Trophoblast cell (in vitro differentiated cells and primary cell): ENCODE results near the gene KCNQ1.

Source experiments
- DNase-seq, 2 donors: peaks; one replicate each; pipeline ENCODE4 v3.0.0-alpha.2; 2016
- H2AFZ ChIP-seq: 2 replicates; pipeline ENCODE4 v1.6.1; 2013; ENCODE audit warnings: low read length, moderate library complexity, mild to moderate bottlenecking; ENCODE audit not compliant: insufficient read depth, poor library complexity
- H2AK5ac ChIP-seq: 2 replicates; pipeline ENCODE4 v1.6.1; 2013; ENCODE audit warnings: mild to moderate bottlenecking, low read length
- H2BK120ac ChIP-seq: 2 replicates; pipeline ENCODE4 v1.6.1; 2013; ENCODE audit warnings: low read length, mild to moderate bottlenecking, moderate library complexity; ENCODE audit not compliant: insufficient read depth, poor library complexity
- H2BK12ac ChIP-seq: 2 replicates; pipeline ENCODE4 v1.6.1; 2013; ENCODE audit warnings: mild to moderate bottlenecking, low read length, moderate library complexity
- H2BK5ac ChIP-seq: 2 replicates; pipeline ENCODE4 v1.6.1; 2013; ENCODE audit warnings: low read length, low read depth, moderate library complexity, mild to moderate bottlenecking; ENCODE audit not compliant: poor library complexity
- H3K14ac ChIP-seq: 2 replicates; pipeline ENCODE4 v1.6.1; 2013; ENCODE audit warnings: mild to moderate bottlenecking, low read length
- H3K18ac ChIP-seq: 2 replicates; pipeline ENCODE4 v1.6.1; 2013; ENCODE audit warnings: mild to moderate bottlenecking, low read length
- H3K23ac ChIP-seq: 2 replicates; pipeline ENCODE4 v1.6.1; 2013; ENCODE audit warnings: low read length
- H3K27ac ChIP-seq: 2 replicates; pipeline ENCODE4 v1.5.1; 2013; ENCODE audit warnings: low read depth, mild to moderate bottlenecking, inconsistent platforms, low read length, moderate library complexity
- H3K27me3 ChIP-seq: 2 replicates; pipeline ENCODE4 v1.6.1; 2013; ENCODE audit warnings: inconsistent platforms, mild to moderate bottlenecking, low read length, moderate library complexity; ENCODE audit not compliant: insufficient read depth
- H3K36me3 ChIP-seq, 2 experiments: 1 replicate in 1 of 2; 2 replicates in 1 of 2; pipeline ENCODE4 v1.6.1; 2013; ENCODE audit warnings: low read length in 2 of 2, mild to moderate bottlenecking in 2 of 2, moderate library complexity in 1 of 2; ENCODE audit not compliant: insufficient read depth in 2 of 2, control insufficient read depth in 1 of 2
- H3K4ac ChIP-seq: 2 replicates; pipeline ENCODE4 v1.6.1; 2013; ENCODE audit warnings: low read depth, mild to moderate bottlenecking, low read length, moderate library complexity
- H3K4me1 ChIP-seq, 2 experiments: 1 replicate in 1 of 2; 2 replicates in 1 of 2; pipeline ENCODE4 v1.6.1; 2013; ENCODE audit warnings: low read length in 2 of 2, mild to moderate bottlenecking in 2 of 2, moderate library complexity in 1 of 2; ENCODE audit not compliant: insufficient read depth in 2 of 2, control insufficient read depth in 1 of 2
- H3K4me2 ChIP-seq: 2 replicates; pipeline ENCODE4 v1.6.1; 2013; ENCODE audit warnings: inconsistent platforms, mild to moderate bottlenecking, low read length, moderate library complexity
- H3K4me3 ChIP-seq: 2 replicates; pipeline ENCODE4 v1.5.1; 2013; ENCODE audit warnings: mild to moderate bottlenecking, low read depth, low read length, inconsistent platforms
- H3K79me1 ChIP-seq: one replicate; pipeline ENCODE4 v1.6.1; 2013; ENCODE audit warnings: low read length
- H3K79me2 ChIP-seq: 2 replicates; pipeline ENCODE4 v1.6.1; 2013; ENCODE audit warnings: low read length, mild to moderate bottlenecking; ENCODE audit not compliant: control insufficient read depth, insufficient read depth, poor library complexity
- H3K9ac ChIP-seq: 2 replicates; pipeline ENCODE4 v1.6.1; 2013; ENCODE audit warnings: mild to moderate bottlenecking, low read length
- H3K9me3 ChIP-seq: 2 replicates; pipeline ENCODE4 v1.6.1; 2013; ENCODE audit warnings: low read depth, mild to moderate bottlenecking, control low read depth, inconsistent platforms, low read length; ENCODE audit not compliant: insufficient read depth
- H4K12ac ChIP-seq: 2 replicates; pipeline ENCODE4 v1.6.1; 2013; ENCODE audit warnings: low read depth, mild to moderate bottlenecking, low read length, moderate library complexity
- H4K8ac ChIP-seq: 2 replicates; pipeline ENCODE4 v1.6.1; 2013; ENCODE audit warnings: low read depth, mild to moderate bottlenecking, low read length, moderate library complexity
- H4K91ac ChIP-seq: one replicate; pipeline ENCODE4 v1.6.1; 2013; ENCODE audit warnings: low read depth, mild to moderate bottlenecking, low read length, moderate library complexity
- WGBS: extraction: QIAGEN DNeasy Blood & Tissue Kit; methylation state at CpG from one replicate; pipeline ENCODE4 v1.1.7; 2013; ENCODE audit warnings: missing lambda C conversion rate; ENCODE audit not compliant: insufficient read length, insufficient coverage; ENCODE audit errors: extremely low coverage; 5-methylcytosine and 5-hydroxymethylcytosine counted together

KCNQ1 gene

DNA sequence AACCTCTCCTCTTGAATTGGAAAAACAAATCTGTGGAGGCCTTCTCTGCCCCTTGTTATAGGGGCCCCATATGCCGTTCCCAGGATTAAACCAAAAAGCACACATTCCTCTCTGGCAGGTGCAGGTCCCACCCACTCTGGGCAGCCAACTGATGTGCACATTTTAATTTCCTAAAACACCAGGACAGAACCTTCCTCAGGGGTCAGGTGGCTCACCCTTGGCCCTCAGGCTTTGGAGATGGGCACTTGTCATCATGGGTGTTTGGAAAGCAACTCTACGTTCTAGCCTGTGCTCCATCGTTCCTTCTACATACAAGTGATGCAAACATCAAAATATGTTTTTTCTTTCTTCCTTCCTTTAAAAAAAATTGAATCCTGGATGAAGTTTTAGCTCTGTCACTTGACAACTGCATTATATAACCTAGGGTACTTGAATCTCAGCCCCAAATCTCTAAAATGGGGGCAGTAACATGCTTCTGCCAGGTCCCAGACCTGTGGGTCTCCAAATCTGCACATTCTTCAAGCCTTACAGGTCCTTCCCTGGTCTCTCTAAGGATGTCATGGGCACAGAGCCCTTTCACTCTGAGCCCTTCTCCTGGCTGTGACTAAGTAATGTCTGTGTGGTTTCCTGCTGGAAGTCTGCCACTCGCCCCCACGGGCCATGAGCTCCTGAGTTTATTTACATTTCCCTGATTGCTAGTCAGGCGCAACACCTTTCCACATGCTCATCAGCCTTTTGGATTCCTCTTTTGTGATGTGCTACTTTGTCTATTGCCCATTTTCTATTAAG is 211.2 kb downstream of the KCNQ1 start:
- WGBS, result no CpG with 5 or more reads among the region's 6 CpGs
- H3K27ac ChIP-seq, result no peak overlapping the region
- no peak overlapping the region for H3K9ac ChIP-seq
- no peak overlapping the region for H3K4ac ChIP-seq
- H3K4me1 ChIP-seq, result peaks cover 10 to 11% of the 10 kb centered on the region in 2 experiments
- no peak overlapping the region for H4K8ac ChIP-seq
- H3K4me3 ChIP-seq, result no peak overlapping the region
- no peaks in the 10 kb centered on the region for H3K36me3 ChIP-seq
- H3K79me1 ChIP-seq, result no peaks in the 10 kb centered on the region
- no peak overlapping the region for H2AK5ac ChIP-seq
- H3K27me3 ChIP-seq, result no peaks in the 10 kb centered on the region
- no peak overlapping the region for H3K18ac ChIP-seq
- no peak overlapping the region for H4K12ac ChIP-seq
- no peak overlapping the region for H2BK12ac ChIP-seq
- H3K79me2 ChIP-seq, result no peaks in the 10 kb centered on the region
- no peak overlapping the region for H3K14ac ChIP-seq
- H3K4me2 ChIP-seq, result no peak overlapping the region
- DNase-seq, result no peak
- H2BK5ac ChIP-seq, result no peak overlapping the region
- no peak overlapping the region for H4K91ac ChIP-seq
- H3K9me3 ChIP-seq, result peaks cover 35% of the 10 kb centered on the region
- H2BK120ac ChIP-seq, result no peak overlapping the region
- H2AFZ ChIP-seq, result no peak overlapping the region
- H3K23ac ChIP-seq, result no peak overlapping the region

DNA sequence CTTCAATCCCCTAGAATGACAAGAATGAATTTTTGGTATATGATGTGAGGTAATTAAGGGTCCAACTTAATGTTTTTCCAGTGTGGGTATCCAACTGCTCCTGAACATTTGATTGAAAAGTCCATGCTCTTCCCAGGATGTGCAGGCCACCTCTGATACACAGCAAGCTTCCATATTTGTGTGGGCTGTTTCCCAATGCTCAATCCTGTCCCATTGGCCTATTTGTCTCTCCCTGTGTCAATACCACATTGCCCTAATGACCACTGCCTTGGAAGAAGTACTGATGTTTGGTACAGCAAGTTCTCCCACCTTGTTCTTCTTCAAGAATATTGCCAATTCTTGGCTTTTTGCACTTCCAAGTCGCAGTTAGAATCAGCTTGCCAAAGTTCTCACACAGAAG is 212.1 kb downstream of the KCNQ1 start:
- Histone ChIP-seq H4K8ac (no peak overlapping the region), H2BK5ac (no peak overlapping the region), H3K79me1 (no peaks in the 10 kb centered on the region), H3K9ac (no peak overlapping the region), H3K27me3 (no peaks in the 10 kb centered on the region), H2AFZ (no peak overlapping the region), H3K18ac (no peak overlapping the region), H2BK120ac (no peak overlapping the region), H2BK12ac (no peak overlapping the region), H4K12ac (no peak overlapping the region), H3K4me2 (no peak overlapping the region), H3K27ac (no peak overlapping the region), H3K9me3 (peaks cover 36% of the 10 kb centered on the region), H3K4me1 (peaks cover 4 to 5% of the 10 kb centered on the region in 2 experiments), H3K14ac (no peak overlapping the region), H4K91ac (no peak overlapping the region), H3K36me3 (peaks cover 0 to 3% of the 10 kb centered on the region in 2 experiments), H3K4ac (no peak overlapping the region), H3K23ac (no peak overlapping the region), H3K79me2 (no peaks in the 10 kb centered on the region), H2AK5ac (no peak overlapping the region), H3K4me3 (no peak overlapping the region)
- no peak for DNase-seq
- no CpG with 5 or more reads among the region's 1 CpG for WGBS

DNA sequence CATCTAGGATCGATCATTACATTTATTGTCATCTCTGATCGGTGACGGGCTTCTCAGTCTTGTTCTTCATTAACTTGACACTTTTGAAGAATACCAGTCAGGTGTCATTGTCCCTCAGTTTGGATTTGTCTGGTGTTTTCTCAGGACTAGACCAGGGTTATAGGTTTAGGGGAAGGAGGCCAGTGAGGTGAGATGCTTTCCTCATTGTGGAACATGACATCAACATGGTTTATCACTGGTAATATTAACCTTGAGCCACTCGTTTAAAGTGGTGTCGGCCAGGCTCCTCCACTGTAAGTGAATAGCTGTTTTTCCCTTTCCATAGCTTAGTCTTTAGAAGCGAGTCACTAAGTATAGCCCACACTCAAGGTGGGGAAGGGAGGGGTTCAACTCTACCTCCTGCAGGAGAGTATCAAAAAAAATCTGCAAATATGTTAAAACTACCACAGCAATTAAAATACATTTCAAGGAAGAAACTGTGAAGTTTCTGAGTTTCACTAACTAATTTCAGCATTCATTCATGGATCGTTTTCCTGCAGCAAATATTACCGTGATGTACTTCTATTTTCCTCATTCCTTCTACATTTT is 213.0 kb downstream of the KCNQ1 start:
- Histone ChIP-seq H3K27me3 (no peaks in the 10 kb centered on the region), H3K14ac (no peak overlapping the region), H4K12ac (no peak overlapping the region), H3K23ac (no peak overlapping the region), H2AFZ (no peak overlapping the region), H3K36me3 (peaks cover 0 to 3% of the 10 kb centered on the region in 2 experiments), H4K8ac (no peak overlapping the region), H3K79me1 (no peaks in the 10 kb centered on the region), H3K9ac (no peak overlapping the region), H3K18ac (no peak overlapping the region), H3K79me2 (no peaks in the 10 kb centered on the region), H2BK12ac (no peak overlapping the region), H4K91ac (no peak overlapping the region), H3K4me2 (no peak overlapping the region), H3K4me1 (no peaks in the 10 kb centered on the region), H2AK5ac (no peak overlapping the region), H3K4me3 (no peak overlapping the region), H3K9me3 (peaks cover 37% of the 10 kb centered on the region), H2BK120ac (no peak overlapping the region), H3K4ac (no peak overlapping the region), H3K27ac (no peak overlapping the region), H2BK5ac (no peak overlapping the region)
- WGBS, result no CpG with 5 or more reads among the region's 8 CpGs
- DNase-seq, result no peak

DNA sequence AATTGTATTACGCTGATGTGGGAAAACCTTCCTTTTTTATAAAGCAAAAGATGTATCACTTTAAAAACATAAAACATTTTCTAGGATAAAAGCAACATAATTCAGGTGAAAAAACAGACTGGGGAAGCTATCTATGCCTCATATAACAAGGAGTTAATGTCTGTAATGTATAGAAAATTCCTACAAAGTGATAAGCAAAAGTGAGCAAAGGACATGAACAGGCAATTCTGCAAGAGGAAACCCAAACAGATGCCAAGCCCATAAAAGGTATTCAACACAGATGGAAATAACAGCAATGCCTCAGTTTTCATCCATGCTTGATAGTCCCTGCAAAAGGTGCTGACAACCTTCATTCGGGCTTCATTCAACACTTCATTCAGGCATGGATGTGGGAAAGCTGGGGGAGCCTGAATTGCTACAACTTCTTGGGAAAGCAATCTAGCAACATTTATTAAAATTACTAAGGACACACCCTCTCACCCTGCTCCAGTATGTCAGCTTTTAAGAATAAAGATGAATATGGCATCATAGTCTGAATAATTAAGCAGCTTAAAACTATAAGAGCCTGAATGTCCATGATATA is 215.6 kb downstream of the KCNQ1 start:
- no peak overlapping the region for H3K27ac ChIP-seq
- no peak overlapping the region for H4K12ac ChIP-seq
- no peak overlapping the region for H3K18ac ChIP-seq
- H3K79me1 ChIP-seq, result no peaks in the 10 kb centered on the region
- peaks cover 10 to 13% of the 10 kb centered on the region in 2 experiments for H3K36me3 ChIP-seq
- DNase-seq, result no peak
- no peak overlapping the region for H4K8ac ChIP-seq
- no CpG with 5 or more reads among the region's 2 CpGs for WGBS
- H3K4me1 ChIP-seq, result no peaks in the 10 kb centered on the region
- no peaks in the 10 kb centered on the region for H3K79me2 ChIP-seq
- H2BK12ac ChIP-seq, result no peak overlapping the region
- no peak overlapping the region for H4K91ac ChIP-seq
- no peak overlapping the region for H3K14ac ChIP-seq
- H3K4me3 ChIP-seq, result no peak overlapping the region
- H2AK5ac ChIP-seq, result no peak overlapping the region
- no peak overlapping the region for H3K9ac ChIP-seq
- H3K27me3 ChIP-seq, result no peaks in the 10 kb centered on the region
- no peak overlapping the region for H3K4ac ChIP-seq
- no peak overlapping the region for H2AFZ ChIP-seq
- no peak overlapping the region for H2BK120ac ChIP-seq
- no peak overlapping the region for H3K23ac ChIP-seq
- peaks cover 27% of the 10 kb centered on the region for H3K9me3 ChIP-seq
- no peak overlapping the region for H2BK5ac ChIP-seq
- H3K4me2 ChIP-seq, result no peak overlapping the region
